ENCODE data around the gene LETM1. TPM values are rescaled to one million over a fixed set of nuclear protein-coding genes. Genes with fewer than 3 reads are reported as not detected.

The LETM1 gene
- total RNA-seq, 1 experiment from 2014 or later, result 67.3 TPM

DNA sequence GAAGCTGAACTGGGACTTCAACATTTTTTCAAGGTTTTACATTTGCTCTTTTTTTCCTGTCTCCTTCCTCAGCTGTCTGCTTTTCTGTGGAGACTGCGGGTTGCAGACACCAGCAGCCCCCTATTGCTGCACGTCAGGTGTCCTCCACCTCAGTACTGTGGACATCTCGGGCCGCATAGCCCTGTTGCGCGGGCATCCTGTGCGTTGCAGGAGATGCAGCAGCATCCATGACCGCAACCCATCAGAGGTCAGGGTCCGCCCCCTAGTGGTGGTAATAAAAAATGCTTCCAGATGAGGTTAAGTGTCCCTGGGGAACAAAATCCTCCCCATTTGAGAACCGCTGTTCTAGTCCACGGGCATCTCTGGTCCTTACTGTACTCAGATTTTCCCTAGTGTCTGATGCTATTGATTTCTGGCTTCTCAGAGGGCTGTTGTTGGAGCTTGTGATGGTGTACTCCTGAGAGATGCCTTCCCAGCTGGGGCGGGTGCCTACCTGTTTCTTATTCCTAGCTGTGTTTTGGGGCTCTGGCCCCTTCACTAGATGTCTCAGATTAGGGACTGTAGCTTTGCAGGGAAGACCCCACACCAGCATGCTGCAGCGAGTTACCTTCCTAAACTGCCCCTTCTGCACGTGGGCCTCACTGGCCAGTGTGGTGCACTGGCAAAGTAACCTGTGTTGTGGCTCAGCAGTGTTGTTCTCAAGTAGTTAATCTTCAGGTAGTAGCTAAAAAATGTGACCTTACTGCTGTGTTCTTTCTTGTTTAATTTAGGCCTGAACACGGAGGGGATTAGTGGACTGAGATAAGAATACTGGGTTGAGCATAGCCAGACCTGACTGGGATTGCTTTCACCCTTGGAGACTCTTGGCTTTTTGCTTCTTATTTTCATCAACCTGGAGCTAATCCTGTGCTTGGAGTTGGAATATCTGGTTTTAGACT is 43.5 kb upstream of the LETM1 start:
- ChIA-PET POLR2A (interaction anchor here (0.6 kb wide), 1 partner anchor 20 kb away, joined by 4 read pairs; no protein-coding TSS in a partner anchor), RAD21 (ENCODE audit: low non-redundant PET in 1 of 2, low total read pairs in 2 of 2, uncharacterized antibody in 2 of 2, unreplicated experiment in 2 of 2) (no interaction called here), CTCF (interaction anchor here (1.0 to 2.4 kb wide), 11 partner anchors 8 to 321 kb away, joined by 3 to 9 read pairs (median 3); no protein-coding TSS in a partner anchor)
- H3K27ac ChIP-seq (ENCODE audit: low read depth, low read length), result no peak overlapping the region; the same call in 1 of the 2 replicates
- peaks cover 0 to 6% of the 10 kb centered on the region in 2 experiments; a peak in 2 of 4 replicates for H3K4me1 ChIP-seq (ENCODE audit: control insufficient read depth in 1 of 2, insufficient read depth in 2 of 2, low read length in 2 of 2)
- no peaks in the 10 kb centered on the region for H3K9me3 ChIP-seq (ENCODE audit: control insufficient read depth in 1 of 2, insufficient read depth in 1 of 2, low read depth in 1 of 2, low read length in 2 of 2)
- BruUV-seq (replicated peaks), result no TSS peak
- H3K9me2 ChIP-seq (ENCODE audit: insufficient read depth), result no peaks in the 10 kb centered on the region
- H3K27me3 ChIP-seq (ENCODE audit: insufficient read depth, low read length), result no peaks in the 10 kb centered on the region
- peaks cover 28% of the 10 kb centered on the region for H4K20me1 ChIP-seq (ENCODE audit: insufficient read depth)
- no peak overlapping the region for H2AFZ ChIP-seq (ENCODE audit: low read depth, low read length, poor library complexity, severe bottlenecking)
- peaks cover 98% of the 10 kb centered on the region for H3K79me2 ChIP-seq (ENCODE audit: insufficient read depth, low read length)
- ATAC-seq (peak; percentile 94), DNase-seq (ENCODE audit: low read depth, low spot score) (peak; percentile 48)
- peak overlapping the region; percentile 11; the same call in 1 of the 2 replicates for H3K4me2 ChIP-seq (ENCODE audit: low read length)
- H3K9ac ChIP-seq (ENCODE audit: low read length), result no peak overlapping the region
- no peak overlapping the region for H3K4me3 ChIP-seq (replicated peaks in 1 of 2; ENCODE audit: low read depth in 1 of 2, low read length in 2 of 2)
- peaks cover 9 to 43% of the 10 kb centered on the region in 2 experiments for H3K36me3 ChIP-seq (ENCODE audit: control insufficient read depth in 1 of 2, insufficient read depth in 2 of 2, low read length in 2 of 2)
- intact Hi-C loops (cut with micrococcal nuclease), result loop anchor here (1.0 to 5.0 kb wide), 2 partner anchors 87 to 153 kb away; no protein-coding TSS in a partner anchor
- peak; percentile 10 for TF ChIP-seq YY1 (IDR thresholded peaks at IDR 0.05; ENCODE audit: extremely low read depth, insufficient replicate concordance, low read depth, low read length)
- TF ChIP-seq, protein P1, sequence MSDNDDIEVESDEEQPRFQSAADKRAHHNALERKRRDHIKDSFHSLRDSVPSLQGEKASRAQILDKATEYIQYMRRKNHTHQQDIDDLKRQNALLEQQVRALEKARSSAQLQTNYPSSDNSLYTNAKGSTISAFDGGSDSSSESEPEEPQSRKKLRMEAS (IDR thresholded peaks at IDR 0.05), result no peak
- no peak for TF ChIP-seq JUND (IDR thresholded peaks at IDR 0.05)
- no peak for TF ChIP-seq POLR2A (IDR thresholded peaks at IDR 0.05; ENCODE audit: borderline replicate concordance, extremely low read depth, insufficient read depth, insufficient read length)
- no peak for TF ChIP-seq EZH2 (IDR thresholded peaks at IDR 0.05)
- no peak for TF ChIP-seq ZNF274 (IDR thresholded peaks at IDR 0.05; ENCODE audit: low read depth, low read length)
- TF ChIP-seq, protein P2, sequence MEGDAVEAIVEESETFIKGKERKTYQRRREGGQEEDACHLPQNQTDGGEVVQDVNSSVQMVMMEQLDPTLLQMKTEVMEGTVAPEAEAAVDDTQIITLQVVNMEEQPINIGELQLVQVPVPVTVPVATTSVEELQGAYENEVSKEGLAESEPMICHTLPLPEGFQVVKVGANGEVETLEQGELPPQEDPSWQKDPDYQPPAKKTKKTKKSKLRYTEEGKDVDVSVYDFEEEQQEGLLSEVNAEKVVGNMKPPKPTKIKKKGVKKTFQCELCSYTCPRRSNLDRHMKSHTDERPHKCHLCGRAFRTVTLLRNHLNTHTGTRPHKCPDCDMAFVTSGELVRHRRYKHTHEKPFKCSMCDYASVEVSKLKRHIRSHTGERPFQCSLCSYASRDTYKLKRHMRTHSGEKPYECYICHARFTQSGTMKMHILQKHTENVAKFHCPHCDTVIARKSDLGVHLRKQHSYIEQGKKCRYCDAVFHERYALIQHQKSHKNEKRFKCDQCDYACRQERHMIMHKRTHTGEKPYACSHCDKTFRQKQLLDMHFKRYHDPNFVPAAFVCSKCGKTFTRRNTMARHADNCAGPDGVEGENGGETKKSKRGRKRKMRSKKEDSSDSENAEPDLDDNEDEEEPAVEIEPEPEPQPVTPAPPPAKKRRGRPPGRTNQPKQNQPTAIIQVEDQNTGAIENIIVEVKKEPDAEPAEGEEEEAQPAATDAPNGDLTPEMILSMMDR (IDR thresholded peaks at IDR 0.05 in 2 of 3, conservative IDR thresholded peaks at IDR 0.05 in 1 of 3; ENCODE audit: borderline replicate concordance in 1 of 3, insufficient read depth in 1 of 3, low read depth in 2 of 3, low read length in 2 of 3), result peak; percentile 61 to 89 (median 75); a peak in 5 of 6 replicates
- TF ChIP-seq EGR1 (IDR thresholded peaks at IDR 0.05; ENCODE audit: low read depth), result no peak
- TF ChIP-seq, protein P3, sequence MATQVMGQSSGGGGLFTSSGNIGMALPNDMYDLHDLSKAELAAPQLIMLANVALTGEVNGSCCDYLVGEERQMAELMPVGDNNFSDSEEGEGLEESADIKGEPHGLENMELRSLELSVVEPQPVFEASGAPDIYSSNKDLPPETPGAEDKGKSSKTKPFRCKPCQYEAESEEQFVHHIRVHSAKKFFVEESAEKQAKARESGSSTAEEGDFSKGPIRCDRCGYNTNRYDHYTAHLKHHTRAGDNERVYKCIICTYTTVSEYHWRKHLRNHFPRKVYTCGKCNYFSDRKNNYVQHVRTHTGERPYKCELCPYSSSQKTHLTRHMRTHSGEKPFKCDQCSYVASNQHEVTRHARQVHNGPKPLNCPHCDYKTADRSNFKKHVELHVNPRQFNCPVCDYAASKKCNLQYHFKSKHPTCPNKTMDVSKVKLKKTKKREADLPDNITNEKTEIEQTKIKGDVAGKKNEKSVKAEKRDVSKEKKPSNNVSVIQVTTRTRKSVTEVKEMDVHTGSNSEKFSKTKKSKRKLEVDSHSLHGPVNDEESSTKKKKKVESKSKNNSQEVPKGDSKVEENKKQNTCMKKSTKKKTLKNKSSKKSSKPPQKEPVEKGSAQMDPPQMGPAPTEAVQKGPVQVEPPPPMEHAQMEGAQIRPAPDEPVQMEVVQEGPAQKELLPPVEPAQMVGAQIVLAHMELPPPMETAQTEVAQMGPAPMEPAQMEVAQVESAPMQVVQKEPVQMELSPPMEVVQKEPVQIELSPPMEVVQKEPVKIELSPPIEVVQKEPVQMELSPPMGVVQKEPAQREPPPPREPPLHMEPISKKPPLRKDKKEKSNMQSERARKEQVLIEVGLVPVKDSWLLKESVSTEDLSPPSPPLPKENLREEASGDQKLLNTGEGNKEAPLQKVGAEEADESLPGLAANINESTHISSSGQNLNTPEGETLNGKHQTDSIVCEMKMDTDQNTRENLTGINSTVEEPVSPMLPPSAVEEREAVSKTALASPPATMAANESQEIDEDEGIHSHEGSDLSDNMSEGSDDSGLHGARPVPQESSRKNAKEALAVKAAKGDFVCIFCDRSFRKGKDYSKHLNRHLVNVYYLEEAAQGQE (IDR thresholded peaks at IDR 0.05; ENCODE audit: low read depth), result no peak
- no peak for TF ChIP-seq SIN3A (IDR thresholded peaks at IDR 0.05; ENCODE audit: low read depth)
- TF ChIP-seq, protein P4, sequence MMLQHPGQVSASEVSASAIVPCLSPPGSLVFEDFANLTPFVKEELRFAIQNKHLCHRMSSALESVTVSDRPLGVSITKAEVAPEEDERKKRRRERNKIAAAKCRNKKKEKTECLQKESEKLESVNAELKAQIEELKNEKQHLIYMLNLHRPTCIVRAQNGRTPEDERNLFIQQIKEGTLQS (IDR thresholded peaks at IDR 0.05), result no peak
- no peak for TF ChIP-seq CBX3 (IDR thresholded peaks at IDR 0.05; ENCODE audit: low read depth)
- no peak for TF ChIP-seq ZFX (IDR thresholded peaks at IDR 0.05)
- TF ChIP-seq POLR2AphosphoS5 (IDR thresholded peaks at IDR 0.05; ENCODE audit: low read depth, low read length), result no peak
- no peak for TF ChIP-seq EZH2phosphoT487 (IDR thresholded peaks at IDR 0.05; ENCODE audit: borderline replicate concordance)
- TF ChIP-seq, protein P5, sequence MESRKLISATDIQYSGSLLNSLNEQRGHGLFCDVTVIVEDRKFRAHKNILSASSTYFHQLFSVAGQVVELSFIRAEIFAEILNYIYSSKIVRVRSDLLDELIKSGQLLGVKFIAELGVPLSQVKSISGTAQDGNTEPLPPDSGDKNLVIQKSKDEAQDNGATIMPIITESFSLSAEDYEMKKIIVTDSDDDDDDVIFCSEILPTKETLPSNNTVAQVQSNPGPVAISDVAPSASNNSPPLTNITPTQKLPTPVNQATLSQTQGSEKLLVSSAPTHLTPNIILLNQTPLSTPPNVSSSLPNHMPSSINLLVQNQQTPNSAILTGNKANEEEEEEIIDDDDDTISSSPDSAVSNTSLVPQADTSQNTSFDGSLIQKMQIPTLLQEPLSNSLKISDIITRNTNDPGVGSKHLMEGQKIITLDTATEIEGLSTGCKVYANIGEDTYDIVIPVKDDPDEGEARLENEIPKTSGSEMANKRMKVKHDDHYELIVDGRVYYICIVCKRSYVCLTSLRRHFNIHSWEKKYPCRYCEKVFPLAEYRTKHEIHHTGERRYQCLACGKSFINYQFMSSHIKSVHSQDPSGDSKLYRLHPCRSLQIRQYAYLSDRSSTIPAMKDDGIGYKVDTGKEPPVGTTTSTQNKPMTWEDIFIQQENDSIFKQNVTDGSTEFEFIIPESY (IDR thresholded peaks at IDR 0.05; ENCODE audit: extremely low read depth, insufficient replicate concordance, low read length), result no peak
- no peak for TF ChIP-seq SP1 (IDR thresholded peaks at IDR 0.05; ENCODE audit: low read depth)
- no peak for TF ChIP-seq CEBPB (IDR thresholded peaks at IDR 0.05; ENCODE audit: low read depth)
